Astrocyte of the cerebellum (primary cell): ENCODE data around the gene PCDHA1.
A peak's percentile ranks its signal among the peaks of the same experiment; 100 is the strongest.

Source experiments
- DNase-seq: peaks from one replicate; pipeline ENCODE4 v3.0.0-alpha.2; 2011; ENCODE audit warnings: low read depth
- H3K4me3 ChIP-seq: 2 replicates; pipeline ENCODE4 v1.5.1; 2011; ENCODE audit warnings: mild to moderate bottlenecking, low read depth, low read length, moderate library complexity
- in situ Hi-C: cut with HindIII; loops from 2 replicates; pipeline ENCODE4 v1.10.0; 2017; ENCODE audit warnings: low sequenced_read_pairs
- TF ChIP-seq, protein P1 (sequence below): IDR thresholded peaks from 2 replicates; pipeline ENCODE4 v1.5.1; 2012; ENCODE audit warnings: low read length, low read depth, moderate library complexity, mild to moderate bottlenecking; ENCODE audit errors: missing control alignments

Gene PCDHA1

DNA sequence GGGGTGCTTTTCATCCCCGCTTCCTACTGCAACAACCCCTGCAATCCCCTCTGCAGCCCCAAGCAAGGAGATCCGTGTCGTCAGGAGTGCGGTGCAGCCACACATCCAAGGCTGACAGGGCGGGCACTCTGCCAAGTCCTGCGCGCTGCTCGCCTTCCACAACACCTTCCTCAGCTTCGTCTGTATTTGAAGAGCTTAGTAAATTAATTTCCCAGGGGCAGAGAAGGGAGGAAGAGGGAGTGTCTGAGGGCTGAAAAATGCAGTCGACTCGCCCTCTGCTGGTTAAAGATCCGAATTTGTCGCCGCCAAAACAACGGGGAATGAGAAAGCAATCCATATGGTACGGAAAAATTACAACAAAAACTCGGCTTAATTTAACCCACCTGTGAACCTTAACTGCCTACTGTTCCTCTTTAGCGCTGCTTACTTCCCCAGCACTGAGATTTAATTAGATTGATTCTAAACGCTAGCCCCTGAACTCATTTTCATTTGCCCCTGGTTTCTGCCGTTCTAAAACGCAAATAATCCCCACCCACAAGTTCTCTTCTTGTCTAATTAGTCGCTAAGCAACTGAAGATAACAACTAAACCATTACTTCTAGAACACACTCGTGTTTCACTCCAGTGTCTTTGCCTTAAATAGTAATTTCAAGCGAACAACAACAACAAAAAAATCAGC, 254.3 kb downstream of the PCDHA1 start:
- DNase-seq: no peak
- no peak overlapping the region for H3K4me3 ChIP-seq

GRCh38 chr5:141040771-141041426, 255.0 kb downstream of the PCDHA1 start:
- TF ChIP-seq, protein P1, sequence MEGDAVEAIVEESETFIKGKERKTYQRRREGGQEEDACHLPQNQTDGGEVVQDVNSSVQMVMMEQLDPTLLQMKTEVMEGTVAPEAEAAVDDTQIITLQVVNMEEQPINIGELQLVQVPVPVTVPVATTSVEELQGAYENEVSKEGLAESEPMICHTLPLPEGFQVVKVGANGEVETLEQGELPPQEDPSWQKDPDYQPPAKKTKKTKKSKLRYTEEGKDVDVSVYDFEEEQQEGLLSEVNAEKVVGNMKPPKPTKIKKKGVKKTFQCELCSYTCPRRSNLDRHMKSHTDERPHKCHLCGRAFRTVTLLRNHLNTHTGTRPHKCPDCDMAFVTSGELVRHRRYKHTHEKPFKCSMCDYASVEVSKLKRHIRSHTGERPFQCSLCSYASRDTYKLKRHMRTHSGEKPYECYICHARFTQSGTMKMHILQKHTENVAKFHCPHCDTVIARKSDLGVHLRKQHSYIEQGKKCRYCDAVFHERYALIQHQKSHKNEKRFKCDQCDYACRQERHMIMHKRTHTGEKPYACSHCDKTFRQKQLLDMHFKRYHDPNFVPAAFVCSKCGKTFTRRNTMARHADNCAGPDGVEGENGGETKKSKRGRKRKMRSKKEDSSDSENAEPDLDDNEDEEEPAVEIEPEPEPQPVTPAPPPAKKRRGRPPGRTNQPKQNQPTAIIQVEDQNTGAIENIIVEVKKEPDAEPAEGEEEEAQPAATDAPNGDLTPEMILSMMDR: peak; percentile 32
- no peak overlapping the region for H3K4me3 ChIP-seq
- DNase-seq: peak; percentile 11
- in situ Hi-C loops: no loop called here

More for the DNA sequence above, 254.3 kb downstream of the PCDHA1 start:
- in situ Hi-C loops: no loop called here
- TF ChIP-seq, protein P1: peak; percentile 3

GRCh38 chr5:141041427-141041785, 255.5 kb downstream of the PCDHA1 start:
- H3K4me3 ChIP-seq: no peak overlapping the region
- in situ Hi-C loops: no loop called here
- no peak for DNase-seq
- TF ChIP-seq, protein P1: no peak

DNA sequence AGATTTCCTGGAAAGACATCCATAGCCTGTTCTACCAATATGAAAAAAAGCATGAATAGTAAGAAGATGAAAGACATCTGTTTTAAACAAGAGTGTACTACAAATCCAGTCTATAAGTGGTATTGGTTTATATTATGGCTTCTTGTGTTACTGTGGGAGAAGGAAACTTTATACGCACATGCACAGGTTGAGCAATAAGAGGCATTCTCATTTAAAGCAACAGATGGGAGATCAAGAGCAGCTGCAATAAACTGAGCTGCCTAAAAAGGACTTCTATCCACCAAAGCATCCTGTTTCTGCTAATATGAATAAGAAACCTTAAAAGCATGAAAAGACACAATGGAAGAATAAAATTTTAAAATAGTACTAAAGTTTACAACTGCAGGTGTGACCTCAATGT, 256.6 kb downstream of the PCDHA1 start:
- TF ChIP-seq, protein P1: no peak
- DNase-seq: no peak
- H3K4me3 ChIP-seq: no peak overlapping the region
- in situ Hi-C loops: no loop called here

GRCh38 chr5:141050622-141051520, 264.9 kb downstream of the PCDHA1 start, which contains the start of gene PCDHB1:
TSS of gene PCDHB1 (plus strand) at chr5:141051374. CDS start at chr5:141051471, 97 bp downstream.
- in situ Hi-C loops: no loop called here
- no peak for DNase-seq
- TF ChIP-seq, protein P1: no peak
- peak within 1 kb of the TSS; percentile 20 for H3K4me3 ChIP-seq

GRCh38 chr5:141051521-141051866, 265.6 kb downstream of the PCDHA1 start:
- in situ Hi-C loops: no loop called here
- H3K4me3 ChIP-seq: peak overlapping the region; percentile 20
- no peak for DNase-seq
- TF ChIP-seq, protein P1: no peak
